C4-2B (cell line): ENCODE data around the gene CFH.

Source experiments
- H3K27ac ChIP-seq: fragments of 450-650 bp; 2 replicates; pipeline ENCODE4 v1.5.1; 2017
- ZFX ChIP-seq: fragments of 450-650 bp; IDR thresholded peaks from 2 replicates; pipeline ENCODE4 v1.6.1; 2017
- TF ChIP-seq, protein P1 (sequence below): fragments of 450-650 bp; conservative IDR thresholded peaks from 2 replicates; pipeline ENCODE4 v1.5.1; 2017; ENCODE audit warnings: mild to moderate bottlenecking

CFH gene

DNA sequence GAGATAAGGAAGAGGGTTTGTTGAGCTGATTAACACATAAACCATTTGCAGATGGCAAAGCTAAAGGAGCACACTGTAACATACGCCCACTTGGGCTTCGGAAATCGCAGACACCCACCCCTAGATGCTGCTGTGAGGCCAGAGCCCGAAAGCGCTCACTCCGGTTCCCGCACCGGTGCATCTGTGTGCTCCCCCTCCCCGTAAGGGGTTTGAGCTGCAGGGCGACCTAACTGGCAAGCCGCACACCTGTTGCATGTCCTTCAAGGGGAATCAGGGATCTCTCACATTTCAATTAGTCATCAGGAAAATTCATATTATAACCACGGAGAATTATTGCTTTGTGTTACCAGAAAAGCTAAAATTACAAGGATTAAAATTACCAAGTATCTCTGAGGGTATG is 1.4 kb upstream of the CFH start:
- no peak overlapping the region for H3K27ac ChIP-seq
- TF ChIP-seq, protein P1, sequence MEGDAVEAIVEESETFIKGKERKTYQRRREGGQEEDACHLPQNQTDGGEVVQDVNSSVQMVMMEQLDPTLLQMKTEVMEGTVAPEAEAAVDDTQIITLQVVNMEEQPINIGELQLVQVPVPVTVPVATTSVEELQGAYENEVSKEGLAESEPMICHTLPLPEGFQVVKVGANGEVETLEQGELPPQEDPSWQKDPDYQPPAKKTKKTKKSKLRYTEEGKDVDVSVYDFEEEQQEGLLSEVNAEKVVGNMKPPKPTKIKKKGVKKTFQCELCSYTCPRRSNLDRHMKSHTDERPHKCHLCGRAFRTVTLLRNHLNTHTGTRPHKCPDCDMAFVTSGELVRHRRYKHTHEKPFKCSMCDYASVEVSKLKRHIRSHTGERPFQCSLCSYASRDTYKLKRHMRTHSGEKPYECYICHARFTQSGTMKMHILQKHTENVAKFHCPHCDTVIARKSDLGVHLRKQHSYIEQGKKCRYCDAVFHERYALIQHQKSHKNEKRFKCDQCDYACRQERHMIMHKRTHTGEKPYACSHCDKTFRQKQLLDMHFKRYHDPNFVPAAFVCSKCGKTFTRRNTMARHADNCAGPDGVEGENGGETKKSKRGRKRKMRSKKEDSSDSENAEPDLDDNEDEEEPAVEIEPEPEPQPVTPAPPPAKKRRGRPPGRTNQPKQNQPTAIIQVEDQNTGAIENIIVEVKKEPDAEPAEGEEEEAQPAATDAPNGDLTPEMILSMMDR = no peak
- no peak for TF ChIP-seq ZFX

DNA sequence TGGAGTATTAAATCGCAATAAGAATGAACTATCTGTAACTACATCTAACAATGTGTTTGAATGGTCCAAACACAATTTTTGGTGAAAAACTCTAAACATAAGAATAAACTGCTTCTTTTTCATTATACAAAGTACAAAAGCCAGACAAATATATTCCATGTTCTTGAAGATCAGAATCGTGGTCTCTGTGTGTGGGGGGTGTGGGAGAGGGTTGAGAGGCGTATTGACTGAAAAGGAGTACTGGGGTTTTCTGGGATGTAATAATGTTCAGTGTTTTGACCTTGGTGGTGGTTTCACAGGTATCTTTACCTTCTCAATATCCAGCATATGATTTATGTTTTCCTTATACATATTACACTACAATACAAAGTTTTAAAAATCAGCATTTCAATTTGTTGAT is 764 bp upstream of the CFH start:
- TF ChIP-seq, protein P1 = no peak
- TF ChIP-seq ZFX = no peak
- no peak overlapping the region for H3K27ac ChIP-seq

DNA sequence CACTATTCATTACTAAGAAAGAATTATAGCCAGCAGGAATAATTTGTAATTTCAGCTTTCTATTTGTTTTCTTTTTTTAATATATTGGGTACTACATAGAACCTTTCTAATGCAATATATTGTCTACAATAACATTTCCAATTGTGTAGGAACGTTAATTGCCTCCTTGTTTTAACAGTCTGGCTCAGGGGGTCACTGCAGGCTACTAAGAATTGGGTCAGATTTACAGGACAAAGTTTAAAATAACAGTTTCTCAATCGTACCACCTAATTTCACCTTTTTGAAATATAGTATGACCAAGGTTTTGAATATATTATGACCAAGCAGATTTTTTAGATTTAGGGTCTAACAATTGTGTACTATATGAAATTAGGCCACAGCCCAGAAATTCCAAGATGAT is 2.4 kb downstream of the CFH start:
- TF ChIP-seq, protein P1 = no peak
- TF ChIP-seq ZFX = no peak
- no peak overlapping the region for H3K27ac ChIP-seq

DNA sequence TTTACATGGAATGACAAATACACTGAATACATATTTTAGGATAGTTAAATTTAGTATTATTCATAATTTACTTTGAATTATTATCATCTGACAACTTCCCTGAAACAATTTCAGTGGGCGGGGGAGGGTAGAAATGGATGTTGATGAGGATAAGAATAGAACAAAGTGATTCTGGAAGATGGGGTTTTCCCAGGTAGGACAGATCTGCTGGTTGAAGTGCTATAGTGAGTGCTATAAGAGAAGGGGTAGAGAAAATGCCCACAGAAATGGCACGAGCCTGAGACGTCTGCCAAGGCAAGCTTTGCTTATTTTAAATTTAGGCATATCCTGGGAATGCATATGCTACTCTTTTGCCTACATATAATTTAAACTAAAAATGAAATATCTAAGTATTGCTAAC is 3.2 kb downstream of the CFH start:
- TF ChIP-seq ZFX = no peak
- TF ChIP-seq, protein P1 = no peak
- H3K27ac ChIP-seq = no peak overlapping the region

DNA sequence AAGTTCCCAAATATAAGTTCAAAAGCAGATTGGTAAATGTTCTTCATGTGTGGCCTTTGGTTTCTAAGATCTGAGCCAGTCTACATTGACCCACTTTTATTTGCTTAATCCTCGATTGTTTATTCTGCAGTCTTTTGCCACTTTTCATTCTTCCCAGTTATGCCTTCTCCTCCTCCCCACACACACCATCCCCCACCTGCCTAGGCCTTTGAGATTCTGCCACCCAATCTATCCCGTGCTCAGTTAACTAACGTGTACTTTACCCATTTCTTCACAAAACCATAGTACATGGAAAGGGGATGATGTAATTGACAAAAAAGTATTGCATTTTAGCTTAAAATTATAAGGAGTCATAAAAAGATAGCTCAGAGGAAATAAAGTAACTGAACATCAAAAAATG is 3.7 kb downstream of the CFH start:
- H3K27ac ChIP-seq = no peak overlapping the region

DNA sequence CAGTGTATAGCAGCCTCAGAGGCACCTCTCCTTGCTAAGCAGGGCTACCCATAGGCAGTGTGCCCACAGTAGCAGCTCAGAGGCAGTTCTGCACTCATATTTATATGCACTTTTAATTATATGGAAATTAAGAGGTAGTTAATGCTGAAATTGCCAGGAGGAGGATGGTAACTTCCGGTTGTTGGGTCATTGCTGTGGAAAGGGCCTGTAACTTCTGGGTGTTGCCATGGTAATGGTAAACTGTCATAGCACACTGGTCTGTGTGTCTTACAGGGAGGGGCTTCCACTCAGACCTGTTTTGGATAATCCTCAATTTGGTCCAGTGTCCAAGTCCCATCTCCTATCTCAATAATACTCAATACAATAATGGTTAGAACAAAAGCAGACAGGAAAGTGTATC is 7.6 kb downstream of the CFH start:
- no peak overlapping the region for H3K27ac ChIP-seq
- no peak for TF ChIP-seq ZFX
- TF ChIP-seq, protein P1 = no peak

More for the DNA sequence above, 3.7 kb downstream of the CFH start:
- TF ChIP-seq ZFX = no peak
- TF ChIP-seq, protein P1 = no peak

DNA sequence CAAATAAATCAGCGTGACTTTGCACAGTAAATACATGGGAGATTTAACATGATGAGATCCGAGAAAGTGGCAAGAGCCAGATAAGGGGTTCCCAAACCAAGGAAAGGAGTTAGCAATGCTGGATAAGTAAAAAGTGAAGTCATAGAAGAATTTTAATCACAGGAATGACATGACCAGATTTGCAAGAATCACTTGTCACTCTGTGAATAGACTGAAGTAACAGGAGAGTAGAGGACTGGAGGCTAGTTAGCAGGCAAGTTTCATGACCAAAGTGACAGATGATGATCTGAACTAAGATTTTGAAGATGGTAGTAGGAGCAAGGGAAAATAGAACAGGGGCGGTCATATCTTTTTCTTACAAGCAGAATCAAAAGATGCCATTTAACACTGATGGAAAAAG is 8.4 kb downstream of the CFH start:
- TF ChIP-seq, protein P1 = no peak
- TF ChIP-seq ZFX = no peak
- H3K27ac ChIP-seq = no peak overlapping the region
